GM19240 (cell line): Measurements from ENCODE around the gene CDHR4.
A peak's percentile ranks its signal among the peaks of the same experiment; 100 is the strongest.
"Not testable (repeated sequence)": the region's sequence is repeated elsewhere in the genome, so short reads cannot be mapped to it uniquely, and the experiment has no call there.

Source experiments
- DNase-seq: peaks from one replicate; pipeline ENCODE4 v3.0.0; 2011; ENCODE audit warnings: low spot score; ENCODE audit not compliant: insufficient read length

The CDHR4 gene

GRCh38 chr3:49804141-49805041 is 4.7 kb upstream of the CDHR4 start:
- no peak for DNase-seq

DNA sequence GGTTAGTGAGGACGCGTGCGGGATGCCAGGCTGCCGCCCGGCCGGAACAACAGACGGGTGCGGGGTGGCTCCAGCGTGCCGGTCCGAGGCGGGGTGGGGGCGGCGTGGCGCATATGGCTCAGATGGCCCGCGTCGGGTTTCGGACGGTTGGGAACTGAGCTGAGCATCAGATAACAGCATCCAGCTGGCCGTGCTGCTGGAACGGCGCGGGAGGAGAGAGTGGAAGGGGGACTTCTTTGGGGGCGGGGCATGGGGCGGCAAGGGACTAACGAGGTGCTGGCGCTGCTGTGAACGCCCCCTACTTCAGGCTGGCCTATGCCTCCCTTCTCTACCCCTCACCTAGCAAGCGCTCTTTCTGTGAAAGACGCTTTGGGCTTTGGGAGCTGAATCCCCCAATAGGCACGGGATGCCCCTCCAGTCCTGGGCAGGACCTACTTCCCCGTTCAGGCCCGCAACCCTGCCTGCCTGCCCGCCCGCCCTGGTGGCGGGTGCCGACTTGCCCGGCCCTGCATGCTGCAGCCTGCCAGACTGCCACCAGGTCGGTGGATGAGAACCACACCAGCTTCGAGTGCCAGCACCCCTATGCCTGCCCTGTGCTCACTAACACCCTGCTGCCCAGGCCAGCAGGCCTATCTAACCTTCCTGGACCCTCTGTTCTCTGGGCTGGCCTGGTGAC is 3.9 kb upstream of the CDHR4 start:
- no peak for DNase-seq

DNA sequence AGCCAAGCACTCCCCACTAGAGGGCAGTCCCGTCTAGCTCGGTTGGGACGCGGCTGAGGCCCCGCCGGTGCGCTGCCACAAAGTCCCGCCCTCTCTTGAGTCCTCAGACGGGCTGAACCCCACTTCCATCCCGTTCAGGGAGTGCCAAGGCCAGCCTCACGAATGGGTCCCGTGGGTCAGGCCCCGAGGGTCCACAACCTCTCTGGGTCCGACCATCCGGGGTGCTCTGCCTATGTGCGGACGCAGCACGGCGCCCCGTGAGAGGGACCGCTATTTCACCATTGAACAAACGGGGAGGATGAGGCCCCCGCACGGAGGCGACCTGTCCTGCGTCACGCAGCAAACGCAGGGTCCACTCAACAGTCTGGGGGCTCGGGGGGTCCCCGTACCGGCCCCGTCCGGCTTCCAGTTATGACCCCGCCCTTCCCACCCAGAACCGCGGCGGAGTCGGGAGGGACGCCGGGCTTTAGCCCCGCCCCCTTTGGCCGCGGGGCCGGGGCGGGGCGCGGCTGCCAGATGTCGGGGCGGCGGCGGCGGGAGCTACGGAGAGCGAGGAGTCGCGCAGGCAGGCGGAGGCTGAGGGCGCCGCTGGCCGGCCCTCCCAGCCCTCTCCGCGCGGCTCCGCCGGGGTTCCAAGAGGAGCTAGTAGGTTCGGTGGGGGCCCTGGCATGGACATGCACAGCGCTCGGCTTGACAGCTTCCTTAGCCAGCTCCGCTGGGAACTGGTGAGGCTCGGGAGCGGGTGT is 3.2 kb upstream of the CDHR4 start, which contains the start of gene INKA1:
INKA1 (plus strand) TSS at position 543 of the 746 bp plus-strand sequence; CDS start at position 675, 132 bp downstream.
- DNase-seq: peak; percentile 87

DNA sequence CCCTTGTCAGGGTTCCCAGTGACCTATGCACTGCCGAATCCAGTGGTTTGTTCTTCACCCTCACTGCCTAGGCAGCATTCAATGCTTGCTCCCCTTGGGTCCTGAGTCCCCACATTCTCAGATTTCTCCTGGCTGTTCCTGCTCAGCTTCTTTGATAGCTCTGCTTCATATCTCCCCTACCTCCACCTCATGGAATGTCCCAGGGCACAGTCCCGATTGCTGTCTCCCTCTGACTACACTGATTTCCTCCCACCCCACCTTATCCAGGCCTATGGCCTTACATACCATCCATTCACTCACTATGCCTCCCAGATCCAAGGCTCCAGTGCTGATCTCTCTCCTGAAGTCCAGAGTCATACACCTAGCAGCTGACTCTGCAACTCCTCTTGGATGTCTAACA is 1.5 kb upstream of the CDHR4 start:
- no peak for DNase-seq

GRCh38 chr3:49799105-49799504 is 568 bp downstream of the CDHR4 start:
- DNase-seq: no peak

DNA sequence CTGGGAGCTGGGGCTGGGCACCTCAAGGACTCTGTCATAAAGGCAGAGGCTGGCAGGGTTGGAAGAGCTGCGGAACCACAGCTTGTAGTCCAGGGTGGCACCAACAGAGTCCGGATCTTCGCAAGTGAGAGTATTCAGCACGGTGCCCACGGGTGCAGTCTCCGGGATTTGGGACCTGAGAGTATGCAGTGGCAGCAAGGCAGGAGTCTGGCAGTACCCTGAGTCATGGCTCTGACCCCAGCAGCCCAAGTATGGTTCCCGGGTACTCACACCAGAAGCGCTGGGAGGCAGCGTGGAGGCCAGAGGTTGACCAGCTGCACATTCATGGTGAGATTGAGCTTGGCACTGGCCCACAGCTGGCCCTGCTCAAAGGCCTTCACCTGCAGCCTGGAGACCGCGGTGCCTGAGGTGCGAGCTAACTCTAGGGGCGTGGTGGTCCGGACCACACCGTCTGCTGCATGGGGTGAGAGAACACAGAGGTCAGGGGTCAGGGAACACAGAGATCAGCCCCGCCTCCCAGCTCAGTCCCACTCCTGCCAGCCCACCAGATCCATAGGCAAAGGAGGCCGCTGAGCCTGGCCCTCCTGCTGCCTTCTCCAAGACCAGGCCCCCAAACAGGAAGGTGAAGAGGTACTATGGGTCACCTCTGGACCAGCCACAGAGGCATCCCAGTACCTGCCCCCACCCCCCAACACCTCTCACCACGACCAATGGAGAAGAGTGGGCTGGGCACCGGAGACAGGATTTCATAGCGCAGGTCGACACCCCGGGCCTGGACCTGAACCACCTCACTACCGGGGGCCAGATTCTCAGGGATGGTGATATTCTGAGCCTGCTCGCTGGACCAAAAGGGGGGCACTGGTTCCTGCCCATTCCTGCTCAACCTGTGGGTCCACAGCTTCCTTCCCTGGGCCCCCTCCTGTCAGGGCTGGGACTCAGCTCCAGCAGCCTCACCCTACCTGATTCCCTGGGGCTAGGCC is 4.5 kb downstream of the CDHR4 start:
- DNase-seq: no peak

DNA sequence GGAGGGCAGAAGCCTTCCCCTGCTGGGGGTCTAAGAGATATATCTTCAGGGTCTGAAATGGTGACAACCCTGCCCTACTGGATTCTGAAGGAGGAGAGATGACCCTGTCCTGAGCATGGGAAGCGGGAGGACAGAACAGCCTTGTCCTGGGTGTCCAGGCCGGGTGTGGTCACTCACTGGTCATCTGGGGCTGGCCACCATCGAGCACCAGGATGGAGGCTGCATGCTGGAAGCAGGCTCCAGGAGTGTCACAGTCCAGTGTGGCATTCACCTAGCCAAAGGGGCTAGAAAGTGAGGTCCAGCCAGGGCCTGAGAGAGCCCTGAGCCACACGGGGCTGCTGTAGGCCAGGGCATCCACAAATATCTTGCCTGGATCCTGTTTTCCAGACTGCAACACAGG is 5.2 kb downstream of the CDHR4 start:
- DNase-seq: no peak

GRCh38 chr3:49793486-49794085 is 6.1 kb downstream of the CDHR4 start:
- no peak for DNase-seq

DNA sequence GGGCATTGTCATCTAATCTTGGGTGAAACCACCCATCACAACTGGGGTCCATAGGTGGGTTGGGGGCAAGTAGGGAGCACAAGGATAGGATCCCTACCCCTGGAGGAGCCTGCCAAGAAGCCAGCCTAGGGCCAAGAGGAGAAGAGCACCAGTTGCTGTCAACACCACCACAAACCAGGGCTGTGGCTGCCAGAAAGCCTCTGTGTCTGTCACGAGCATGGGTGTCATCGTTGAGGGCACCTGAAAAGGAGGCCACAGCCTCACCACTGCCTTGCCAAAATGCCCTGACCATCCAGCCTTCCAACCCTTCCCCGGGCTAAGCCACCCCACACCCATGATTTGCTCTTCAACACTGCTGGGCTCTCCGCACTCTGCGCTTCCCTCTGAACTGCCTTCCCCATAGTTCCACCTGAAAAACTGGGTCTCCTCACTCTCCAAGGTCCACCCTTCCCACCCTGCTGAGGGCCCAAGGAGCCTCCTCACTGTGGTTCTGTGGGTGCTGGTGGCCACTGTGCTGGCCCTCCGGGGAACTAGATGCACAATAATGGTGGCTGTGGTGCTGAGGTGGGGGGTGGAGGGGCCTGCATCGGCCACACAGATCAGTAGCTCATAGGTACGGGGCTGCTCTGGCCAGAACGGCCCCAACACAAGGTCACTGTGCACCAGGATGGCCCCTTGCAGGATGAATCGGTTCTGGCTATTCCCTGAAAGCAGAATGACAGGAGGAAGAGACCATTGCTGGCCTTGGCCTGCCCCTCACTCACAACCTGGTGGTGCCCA is 7.1 kb downstream of the CDHR4 start:
- no peak for DNase-seq

DNA sequence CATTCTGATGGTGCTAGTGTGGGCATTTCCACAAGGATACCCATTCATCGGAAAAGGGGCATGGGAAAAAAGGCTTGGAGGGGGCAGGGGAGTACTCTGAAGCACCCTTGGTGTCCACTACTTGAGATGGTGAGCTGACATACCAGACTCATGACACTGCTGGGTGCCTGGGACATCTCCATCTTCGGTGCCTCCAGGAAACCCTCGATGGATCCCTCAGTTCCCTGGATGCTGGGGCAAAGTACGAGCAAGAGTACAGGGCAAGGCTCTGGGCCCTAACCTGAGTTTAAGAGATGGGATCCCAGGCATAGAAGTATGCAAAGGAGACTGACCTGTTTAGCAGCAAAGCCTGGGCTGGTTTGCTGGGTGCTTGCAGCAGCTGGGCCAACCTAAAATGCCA is 8.1 kb downstream of the CDHR4 start:
- DNase-seq: no peak

GRCh38 chr3:49790626-49791411 is 8.9 kb downstream of the CDHR4 start:
- no peak for DNase-seq

- DNase-seq: no peak
Measured at GRCh38 chr3:49788056-49788455, 11.6 kb downstream of the CDHR4 start.

GRCh38 chr3:49787536-49787935 is 12.1 kb downstream of the CDHR4 start:
- no peak for DNase-seq

GRCh38 chr3:49787182-49787464 is 12.6 kb downstream of the CDHR4 start:
- DNase-seq: no peak

GRCh38 chr3:49786357-49787181 is 13.1 kb downstream of the CDHR4 start, which contains the start of gene IP6K1:
IP6K1 (minus strand) TSS chr3:49786542; CDS start chr3:49748040, 38,502 bp downstream.
- peak; percentile 100 for DNase-seq

GRCh38 chr3:49785565-49786356 is 13.9 kb downstream of the CDHR4 start:
- no peak for DNase-seq

DNA sequence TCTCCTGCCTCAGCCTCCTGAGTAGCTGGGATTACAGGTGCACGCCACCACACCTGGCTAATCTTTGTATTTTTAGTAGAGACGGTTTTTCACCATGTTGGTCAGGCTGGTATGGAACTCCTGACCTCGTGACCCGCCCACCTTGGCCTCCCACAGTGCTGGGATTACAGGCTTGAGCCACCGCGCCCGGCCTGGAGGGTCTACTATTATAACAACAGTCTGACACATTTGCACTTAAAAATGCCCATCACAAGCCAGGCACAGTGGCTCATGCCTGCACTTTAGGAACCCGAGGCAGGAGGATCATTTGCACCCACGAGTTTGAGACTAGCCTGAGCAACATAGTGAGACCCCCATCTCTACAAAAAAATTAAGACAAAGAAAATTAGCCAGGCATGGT is 17.4 kb downstream of the CDHR4 start:
- not testable (repeated sequence) for DNase-seq
